ENCODE results near the gene FAM217A.
"Not testable (repeated sequence)": the region's sequence is repeated elsewhere in the genome, so short reads cannot be mapped to it uniquely, and the experiment has no call there.

FAM217A gene, protein sequence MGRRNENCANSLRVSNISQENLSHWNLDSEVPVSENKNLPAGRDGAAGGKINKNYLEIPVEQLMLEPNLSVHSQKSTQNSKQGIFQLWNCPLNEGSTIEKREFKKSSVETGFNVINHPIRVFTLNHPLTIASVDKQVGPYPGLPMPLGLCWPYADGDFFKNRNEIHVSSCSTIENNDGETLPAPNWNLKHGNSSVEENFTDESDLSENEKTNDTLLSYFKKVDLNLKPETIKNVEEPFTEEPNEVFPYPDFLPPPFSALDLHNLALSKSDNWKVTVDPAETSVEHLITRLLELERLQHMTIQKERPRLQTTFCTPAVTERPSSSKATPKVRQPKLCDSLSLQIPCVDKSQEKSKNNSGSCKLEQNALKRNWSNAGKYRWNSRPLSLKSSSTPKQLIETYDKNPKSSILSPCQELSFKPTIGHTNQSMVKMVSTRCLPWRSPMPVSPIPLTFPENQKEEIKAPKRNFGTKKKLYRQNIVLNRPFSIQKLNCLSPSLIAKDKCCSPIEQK

GRCh38 chr6:4078691-4079471 is at the start of gene FAM217A:
FAM217A (minus strand) TSS chr6:4079137; CDS start chr6:4077414, 1,723 bp downstream.
- no peak for DNase-seq

DNA sequence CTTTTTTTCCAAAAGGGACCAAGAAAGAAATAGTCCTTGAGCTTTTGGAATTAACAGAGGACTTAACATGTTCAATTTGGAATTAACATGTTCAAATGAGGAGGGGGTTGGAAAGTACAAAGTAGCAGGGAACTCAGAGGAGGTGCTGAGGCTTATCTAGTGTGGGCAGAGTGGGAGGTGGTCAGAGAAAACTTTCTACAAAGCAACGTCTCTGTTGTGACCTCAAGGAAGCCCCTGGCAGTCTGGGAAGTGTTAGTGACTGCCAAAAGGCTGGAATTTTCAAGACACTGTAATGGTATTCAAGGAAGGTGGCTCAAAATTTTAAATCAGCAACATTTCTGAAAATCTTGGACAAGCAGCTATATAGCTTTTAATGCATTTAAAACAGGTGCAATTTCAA is 49.1 kb upstream of the FAM217A start:
- no peak for DNase-seq

DNA sequence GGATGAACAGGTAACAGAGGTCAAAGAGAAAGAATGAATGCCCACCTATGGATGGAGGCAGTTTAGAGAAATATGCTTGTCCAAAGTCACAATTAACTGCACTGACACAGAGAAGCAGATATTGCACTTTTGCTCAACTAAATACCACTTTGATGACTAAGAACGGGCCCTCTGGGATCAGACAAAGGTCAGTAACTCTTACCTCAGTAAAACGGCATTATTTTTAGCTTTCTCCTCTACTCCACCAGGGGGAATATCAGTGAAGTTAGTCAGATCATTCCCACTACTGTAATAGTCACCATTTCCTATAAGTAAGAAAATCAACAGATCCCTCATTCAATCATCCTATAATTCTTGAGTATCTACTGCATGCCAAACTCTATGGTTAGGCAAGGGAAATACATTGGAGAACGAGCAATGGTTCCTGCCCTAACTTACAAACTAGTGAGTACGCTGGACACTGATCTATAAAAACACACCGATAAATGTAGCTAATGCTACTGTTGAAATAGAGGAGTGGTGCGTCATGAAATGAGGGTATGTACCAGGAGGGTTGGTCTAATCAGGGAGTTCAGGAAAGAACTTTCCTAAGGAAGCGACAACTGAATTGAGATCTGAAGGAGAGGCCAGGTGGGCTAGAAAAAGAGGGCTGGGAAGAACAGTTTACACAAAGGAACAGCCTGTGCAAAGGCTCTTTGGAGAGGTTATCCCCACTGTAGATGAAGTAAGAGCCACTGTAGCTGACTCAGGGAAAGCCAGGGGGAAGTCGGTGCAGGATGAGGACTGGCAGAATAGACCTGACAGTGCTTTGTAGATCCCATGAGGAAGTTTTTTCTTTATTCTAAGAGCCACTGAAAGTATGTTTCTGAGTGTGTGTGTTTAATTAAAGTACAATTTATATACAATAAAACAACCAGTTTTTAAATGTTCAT is 47.3 kb upstream of the FAM217A start:
- DNase-seq: no peak

- DNase-seq: no peak
Observed at GRCh38 chr6:4125500-4125899, 46.6 kb upstream of the FAM217A start.

DNA sequence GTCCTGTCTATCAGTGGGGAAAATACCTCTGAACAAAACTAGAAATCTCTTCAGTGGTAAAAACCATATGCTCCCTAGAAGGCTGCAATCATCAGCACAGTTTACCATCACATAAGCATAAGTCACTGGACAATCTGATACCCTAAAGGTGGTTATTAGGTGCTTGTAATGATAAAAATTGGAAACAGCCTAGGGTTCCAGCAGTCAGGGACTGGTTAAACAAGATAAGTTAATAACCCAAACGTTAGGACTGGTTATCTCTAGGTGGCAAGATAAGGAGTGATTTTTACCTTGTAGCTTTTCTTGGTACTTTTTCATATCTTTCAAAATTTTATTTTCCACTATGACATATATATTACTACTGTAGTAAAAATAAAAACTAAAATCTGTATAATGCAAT is 45.4 kb upstream of the FAM217A start:
- no peak for DNase-seq

DNA sequence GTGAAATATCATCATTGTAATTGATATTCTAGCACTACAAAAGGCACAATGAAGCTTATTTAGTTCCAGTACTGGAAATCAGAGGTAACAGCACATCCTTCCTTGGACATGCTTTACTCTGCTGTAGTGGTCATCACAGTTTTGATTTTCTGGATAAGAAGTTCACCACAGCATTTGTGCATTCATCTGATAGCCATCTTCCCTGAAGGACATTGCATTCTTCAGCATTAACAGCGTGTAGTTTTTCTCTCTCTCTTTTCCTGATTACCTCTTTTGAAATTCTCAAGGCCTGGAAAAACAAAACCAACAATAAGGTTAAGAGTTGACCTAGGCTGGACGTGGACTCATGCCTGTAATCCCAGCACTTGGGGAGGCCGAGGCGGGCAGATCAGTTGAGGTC is 36.8 kb upstream of the FAM217A start:
- no peak for DNase-seq

- DNase-seq: no peak
Observed at GRCh38 chr6:4114123-4114522, 35.2 kb upstream of the FAM217A start.

DNA sequence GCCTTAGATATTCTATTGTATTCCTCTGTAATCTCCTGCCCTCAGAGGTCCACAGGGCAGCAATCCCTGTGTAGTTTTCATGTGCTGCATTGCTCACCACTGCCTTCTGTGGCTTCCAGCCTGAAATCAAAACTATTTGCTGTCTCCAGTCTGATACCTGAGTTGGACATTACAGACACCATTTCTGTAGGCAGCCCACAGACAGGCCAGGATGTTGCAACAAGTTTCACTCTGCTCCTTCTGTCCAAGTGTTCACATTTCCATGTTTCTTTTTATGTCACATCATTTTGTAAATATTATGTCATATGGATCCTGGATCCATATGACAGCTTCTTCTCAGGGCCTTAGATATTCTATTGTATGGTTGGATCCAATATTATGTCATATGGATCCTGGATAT is 34.7 kb upstream of the FAM217A start:
- DNase-seq: no peak

DNA sequence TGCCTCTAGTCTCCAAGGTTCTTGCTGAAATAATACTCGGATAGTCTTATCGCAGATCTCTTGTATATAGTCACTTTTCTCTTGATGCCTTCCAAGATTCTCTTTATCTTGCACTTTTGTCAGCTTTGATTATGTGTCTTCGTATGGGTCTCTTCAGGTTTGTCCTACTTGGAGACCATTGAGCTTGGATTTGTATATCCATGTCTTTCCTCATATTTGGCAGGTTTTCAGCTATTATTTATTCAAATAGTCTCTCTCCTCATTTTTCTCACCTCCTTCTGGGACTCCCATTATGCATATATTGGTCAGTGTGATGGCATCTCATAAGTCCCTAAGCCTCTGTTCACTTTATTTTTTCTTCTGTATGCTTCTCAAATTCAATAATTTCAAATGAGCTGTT is 33.4 kb upstream of the FAM217A start:
- no peak for DNase-seq

DNA sequence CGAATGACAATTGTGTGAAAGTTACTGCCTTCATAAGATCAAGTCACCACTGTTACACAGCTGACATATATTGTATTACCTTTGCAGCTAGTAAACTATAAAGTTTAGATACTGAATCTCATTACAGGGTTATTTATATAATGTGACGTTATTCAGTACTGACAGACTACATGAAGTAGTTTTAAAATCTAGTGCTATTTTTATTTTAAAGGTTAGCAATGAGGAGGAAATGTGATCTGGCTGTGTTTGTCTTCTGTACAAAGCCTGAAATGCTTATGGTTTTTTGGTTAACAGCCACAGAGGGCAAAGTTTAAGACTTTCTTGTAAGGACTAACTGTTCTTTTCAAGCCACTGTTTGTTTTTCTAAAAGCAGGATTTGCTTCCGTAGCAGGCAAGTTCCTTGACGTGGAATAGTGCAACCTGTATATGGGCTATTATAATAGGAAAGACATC is 30.5 kb upstream of the FAM217A start:
- not testable (repeated sequence) for DNase-seq

DNA sequence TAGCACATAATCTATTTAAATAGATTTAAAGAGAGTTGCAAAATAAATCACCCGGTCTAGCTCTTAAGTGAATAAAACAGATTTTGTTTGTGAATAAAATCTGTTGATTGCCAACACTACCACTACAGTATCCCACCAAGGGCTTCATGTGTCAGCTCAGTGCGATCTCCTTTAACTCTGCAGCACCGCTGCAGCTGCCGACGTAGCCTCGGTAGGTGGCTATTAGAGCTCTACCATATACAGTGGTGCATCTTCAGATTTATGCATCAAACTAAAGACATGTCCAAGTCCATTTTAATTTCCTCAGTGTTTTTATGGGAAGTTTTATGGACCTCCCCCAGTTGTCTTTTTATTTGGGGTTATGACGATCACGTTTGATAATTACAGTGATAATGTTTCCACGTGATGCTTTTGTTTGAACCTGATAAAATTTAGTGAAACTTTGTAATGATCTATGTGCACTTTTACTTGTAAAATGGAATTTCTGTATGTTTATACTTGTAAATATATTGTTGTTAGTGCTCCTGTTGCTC is 29.7 kb upstream of the FAM217A start:
- no peak for DNase-seq

DNA sequence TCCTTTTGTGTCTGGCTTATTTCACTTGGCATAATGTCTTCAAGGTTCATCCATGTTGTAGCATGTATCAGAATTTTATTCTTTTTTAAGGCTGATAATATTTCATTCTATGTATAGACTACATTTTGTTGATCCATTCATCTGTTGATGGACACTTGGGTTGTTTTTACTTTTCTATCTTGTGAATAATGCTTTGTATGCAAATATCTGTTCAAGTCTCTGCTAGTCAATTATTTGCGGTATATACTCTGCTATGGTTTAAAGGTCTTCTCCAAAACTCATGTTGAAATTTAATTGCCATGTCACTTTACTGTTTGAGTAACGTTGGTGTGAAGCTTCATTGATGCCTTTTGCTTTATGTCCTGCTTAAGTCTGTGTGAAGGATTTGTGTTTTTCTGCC is 28.9 kb upstream of the FAM217A start:
- DNase-seq: no peak

- DNase-seq: no peak
Observed at GRCh38 chr6:4105980-4106536, 27.1 kb upstream of the FAM217A start.

DNA sequence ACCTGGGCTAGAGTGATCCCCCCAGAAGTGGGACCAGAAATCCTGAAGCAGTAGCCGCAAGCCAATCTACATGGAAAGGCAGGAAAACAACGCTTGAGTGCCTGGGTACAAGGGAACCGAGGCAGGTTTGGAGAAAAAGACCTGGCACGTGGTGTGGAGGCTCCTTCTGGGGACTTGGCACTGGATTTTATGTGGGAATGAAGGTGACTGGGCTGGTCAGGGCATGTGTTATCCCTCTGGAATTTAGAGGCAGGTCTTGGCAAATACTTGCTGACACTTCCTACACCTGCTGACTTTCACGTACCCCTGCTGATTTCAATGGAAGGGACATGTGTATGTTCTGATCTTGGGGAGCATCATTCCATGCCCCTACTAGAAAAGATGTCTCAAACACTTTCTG is 25.0 kb upstream of the FAM217A start:
- no peak for DNase-seq

- DNase-seq: no peak
Observed at GRCh38 chr6:4102687-4103244, 23.8 kb upstream of the FAM217A start.

DNA sequence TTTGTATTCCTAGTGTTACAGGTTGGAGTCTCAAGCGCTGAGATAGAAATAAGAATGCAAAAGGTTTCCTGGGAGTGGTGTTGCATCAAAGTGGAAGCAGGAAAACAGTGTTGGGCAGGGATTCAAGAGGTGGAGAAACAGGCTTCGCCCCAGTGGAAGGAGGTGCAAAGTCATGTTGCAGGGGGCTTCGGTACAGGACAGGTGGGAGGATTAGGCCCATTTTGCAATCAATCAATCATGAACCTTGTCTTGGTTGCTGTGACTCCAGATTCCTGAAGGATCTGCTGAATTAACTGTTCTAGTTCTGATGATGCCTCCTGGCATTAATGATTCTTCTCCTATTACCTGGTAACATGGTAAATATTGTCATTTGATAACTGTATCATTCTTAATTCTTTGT is 22.4 kb upstream of the FAM217A start:
- DNase-seq: no peak

DNA sequence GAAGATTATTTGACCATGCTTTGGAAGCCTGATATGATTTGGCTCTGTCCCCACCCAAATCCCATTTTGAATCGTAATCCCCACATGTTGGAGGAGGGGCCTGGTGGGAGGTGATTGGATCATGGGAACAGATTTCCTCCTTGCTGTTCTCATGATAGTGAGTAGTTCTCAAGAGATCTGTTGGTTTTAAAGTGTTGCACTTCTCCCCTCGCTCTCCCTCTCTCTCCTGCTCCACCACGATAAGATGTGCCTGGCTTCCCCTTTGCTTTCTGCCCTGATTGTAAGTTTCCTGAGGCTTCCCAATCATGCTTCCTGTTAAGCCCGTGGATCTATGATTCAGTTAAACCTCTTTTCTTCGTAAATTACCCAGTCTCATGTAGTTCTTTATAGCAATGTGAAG is 21.7 kb upstream of the FAM217A start:
- DNase-seq: no peak

- DNase-seq: no peak
Observed at GRCh38 chr6:4093288-4093687, 14.4 kb upstream of the FAM217A start.

- no peak for DNase-seq
Observed at GRCh38 chr6:4091941-4092340, 13.0 kb upstream of the FAM217A start.

GRCh38 chr6:4090043-4090442 is 11.1 kb upstream of the FAM217A start:
- DNase-seq: not testable (repeated sequence)

DNA sequence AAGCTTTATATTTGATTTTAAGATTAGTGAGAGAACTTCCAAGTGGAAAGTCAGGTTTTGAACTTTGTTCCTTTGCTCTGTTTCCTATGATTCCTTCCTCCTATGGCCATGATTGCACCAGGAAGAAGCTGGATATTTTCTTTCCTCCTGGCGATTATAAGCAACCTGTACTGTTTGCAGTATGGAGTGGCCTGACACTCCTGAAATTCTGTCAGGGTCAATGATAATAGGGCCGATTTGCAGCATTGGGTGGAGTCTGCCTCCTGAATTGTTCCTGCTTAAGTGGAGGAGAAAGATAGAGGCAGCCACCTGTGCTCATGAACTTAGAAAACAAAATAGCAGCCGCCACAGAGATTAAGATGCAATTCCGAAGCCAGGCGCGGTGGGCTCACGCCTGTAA is 9.8 kb upstream of the FAM217A start:
- no peak for DNase-seq

DNA sequence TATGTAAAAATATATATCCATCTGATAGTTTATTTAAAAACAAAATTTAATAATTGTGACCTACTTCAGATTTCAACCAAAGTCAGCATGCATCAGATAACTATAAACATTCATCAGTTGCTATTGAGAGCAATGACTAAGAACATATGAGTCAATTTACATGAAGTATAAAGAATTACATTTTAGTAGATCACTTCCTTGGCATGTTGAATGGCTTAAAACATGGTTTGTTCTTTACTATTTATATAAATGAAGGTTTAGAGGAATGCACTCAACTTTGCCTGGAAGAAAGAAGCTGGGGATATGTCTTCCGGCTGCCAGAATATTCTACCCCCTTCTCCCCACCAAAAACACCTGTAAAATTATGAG is 6.4 kb upstream of the FAM217A start:
- no peak for DNase-seq

Measured in cortex of kidney (tissue), 1 donor.